SJCRH30 (cell line): ENCODE data around the gene FBP2. TPM values are rescaled to one million over a fixed set of nuclear protein-coding genes. Genes with fewer than 3 reads are reported as not detected.
A peak's percentile ranks its signal among the peaks of the same experiment; 100 is the strongest.
"Not testable (repeated sequence)": the region's sequence is repeated elsewhere in the genome, so short reads cannot be mapped to it uniquely, and the experiment has no call there.

ENCODE experiments used
- DNase-seq, 2 experiments: peaks; one replicate each; pipeline ENCODE4 v3.0.0-alpha.2; 2015 to 2020
- H3K27ac ChIP-seq: fragments of 250-450 bp; sonication (Bioruptor Pico); 2 replicates; pipeline ENCODE4 v1.5.1; 2020; ENCODE audit warnings: mild to moderate bottlenecking, moderate library complexity
- H3K27me3 ChIP-seq: fragments of 250-450 bp; sonication (Bioruptor Pico); 2 replicates; pipeline ENCODE4 v1.5.1; 2020; ENCODE audit warnings: mild to moderate bottlenecking, moderate library complexity
- H3K36me3 ChIP-seq: fragments of 250-450 bp; sonication (Bioruptor Pico); 2 replicates; pipeline ENCODE4 v1.5.1; 2020; ENCODE audit warnings: mild to moderate bottlenecking, moderate library complexity
- H3K4me1 ChIP-seq: fragments of 250-450 bp; sonication (Bioruptor Pico); 2 replicates; pipeline ENCODE4 v1.5.1; 2020; ENCODE audit warnings: mild to moderate bottlenecking, moderate library complexity
- H3K4me3 ChIP-seq: fragments of 250-450 bp; sonication (Bioruptor Pico); 2 replicates; pipeline ENCODE4 v1.5.1; 2020; ENCODE audit warnings: mild to moderate bottlenecking, moderate library complexity
- H3K9me3 ChIP-seq: fragments of 250-450 bp; sonication (Bioruptor Pico); replicated peaks from 2 replicates; pipeline ENCODE4 v1.5.1; 2020; ENCODE audit warnings: mild to moderate bottlenecking, moderate library complexity
- total RNA-seq: library from RNA; depleted of rRNA; stranded (reverse); fragments of >200 nt; shearing (Covaris generic); gene quantifications from 2 replicates; pipeline ENCODE4 v1.2.3, GENCODE V29; 2014

Gene FBP2
- total RNA-seq, 1 experiment from 2014 or later = not detected

DNA sequence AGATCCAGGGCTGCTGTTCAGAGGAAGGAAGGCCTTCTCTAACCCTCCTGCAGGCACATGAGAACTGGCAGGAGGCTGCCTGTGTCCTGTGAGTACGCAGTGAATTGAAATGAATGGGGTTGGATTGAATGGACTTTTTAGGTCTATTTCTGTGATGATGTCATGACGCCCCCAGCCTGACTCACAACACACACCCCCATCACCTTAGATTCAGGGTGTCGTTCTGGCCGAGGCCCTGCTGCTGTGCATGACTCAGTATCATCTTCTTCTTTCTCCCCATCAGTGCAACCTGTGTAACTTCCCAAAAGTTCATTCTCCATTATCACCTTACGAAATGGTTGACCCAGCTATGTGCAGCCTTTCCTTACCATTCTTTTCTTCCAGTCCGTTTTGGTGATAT, 33.4 kb downstream of the FBP2 start:
- Histone ChIP-seq H3K27me3 (no peaks in the 10 kb centered on the region), H3K36me3 (no peaks in the 10 kb centered on the region), H3K9me3 (no peaks in the 10 kb centered on the region; the same call in 1 of the 2 replicates), H3K4me1 (no peaks in the 10 kb centered on the region), H3K27ac (no peak overlapping the region), H3K4me3 (no peak overlapping the region)
- no peak for DNase-seq

DNA sequence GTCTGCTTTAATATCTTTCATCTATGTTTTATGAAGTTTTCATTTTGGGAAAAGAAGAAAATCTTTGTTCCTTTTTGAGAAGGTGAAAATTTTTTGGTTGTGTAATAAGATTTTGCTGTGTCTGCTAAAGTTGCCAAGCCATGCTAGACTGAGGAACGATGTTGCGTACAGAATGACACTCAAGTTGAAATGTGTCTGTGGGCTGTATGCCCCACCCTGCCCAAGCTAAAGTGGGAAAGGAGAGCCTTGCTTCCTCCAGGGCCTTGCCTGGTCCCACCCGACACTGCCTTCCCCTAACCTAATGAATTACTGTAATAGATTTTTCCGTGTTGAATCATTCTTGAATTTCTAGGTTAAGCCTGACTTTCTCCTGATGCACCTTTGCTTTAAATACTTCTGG, 36.2 kb downstream of the FBP2 start:
- Histone ChIP-seq H3K27ac (no peak overlapping the region), H3K27me3 (no peaks in the 10 kb centered on the region), H3K4me3 (no peak overlapping the region), H3K36me3 (no peaks in the 10 kb centered on the region), H3K9me3 (no peaks in the 10 kb centered on the region), H3K4me1 (no peaks in the 10 kb centered on the region)
- DNase-seq = no peak

DNA sequence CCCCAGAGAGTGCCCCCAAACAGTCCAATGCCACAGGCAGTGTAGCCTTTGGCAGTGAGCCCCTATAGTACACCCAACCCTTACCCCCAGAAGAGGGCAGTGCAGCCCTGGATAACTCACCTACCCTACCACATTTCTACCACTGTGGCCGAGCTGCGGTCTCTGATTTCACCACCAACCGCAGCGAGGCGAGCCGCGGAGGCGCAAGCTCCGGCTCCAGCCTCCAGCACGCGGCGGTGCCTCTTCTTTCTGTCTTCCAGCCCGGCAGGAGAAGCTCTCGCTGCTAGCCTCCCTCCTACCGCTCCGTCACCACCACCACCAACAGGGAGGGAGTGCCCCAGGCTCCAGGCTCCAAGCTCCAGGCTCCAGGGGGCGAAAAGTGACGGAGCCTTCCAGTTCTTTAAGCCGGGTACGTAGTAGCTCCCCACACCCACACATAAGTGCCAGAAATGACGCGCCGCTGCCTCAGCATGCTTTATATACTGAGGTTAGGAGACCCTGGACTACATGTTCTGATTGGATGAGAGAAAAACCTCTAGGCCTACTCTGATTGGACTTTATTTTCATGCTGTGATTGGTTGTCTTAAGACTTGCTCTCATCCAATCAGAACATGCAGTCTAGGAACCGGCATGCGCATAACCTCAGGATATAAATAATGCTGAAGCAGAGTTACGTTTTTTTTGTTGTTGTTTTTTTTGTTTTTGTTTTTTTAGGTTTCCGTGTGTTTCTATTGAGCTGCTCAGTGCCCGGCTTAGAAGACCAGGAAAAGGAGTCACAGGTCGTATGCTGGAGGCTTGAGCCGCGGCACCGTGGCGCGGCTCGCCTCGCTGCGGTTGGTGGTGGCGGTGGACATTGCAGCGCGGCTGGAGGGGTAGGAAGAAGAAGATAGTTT, 38.9 kb downstream of the FBP2 start, which contains the start of gene PCAT7:
Gene PCAT7 (plus strand): TSS at position 645 of the 893 bp plus-strand sequence.
- Histone ChIP-seq H3K4me3 (no peak within 1 kb of the TSS), H3K36me3 (no peaks in the 10 kb centered on the region), H3K4me1 (peaks cover 7% of the 10 kb centered on the region; the same call in 1 of the 2 replicates), H3K27ac (no peak within 1 kb of the TSS), H3K27me3 (no peaks in the 10 kb centered on the region), H3K9me3 (peaks cover 3% of the 10 kb centered on the region; the same call in 1 of the 2 replicates)
- peak; percentile 25 to 42 for DNase-seq

DNA sequence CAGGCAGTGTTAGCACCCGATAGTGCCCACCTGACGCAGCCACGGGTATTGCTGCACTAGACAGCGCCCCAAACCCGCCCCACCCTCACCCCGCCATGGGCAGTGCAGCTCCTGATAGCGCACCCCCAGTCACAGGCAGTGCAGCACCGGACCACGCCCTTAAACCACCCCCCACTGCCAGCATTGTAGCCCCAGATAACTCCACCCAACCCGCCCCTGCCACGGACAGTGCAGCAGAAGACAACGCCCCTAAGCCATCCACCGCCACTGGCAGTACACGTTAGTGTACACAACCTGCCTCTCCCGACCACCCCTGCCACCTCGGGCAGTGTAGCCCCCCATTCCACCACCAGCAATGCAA, 39.6 kb downstream of the FBP2 start:
- Histone ChIP-seq H3K36me3 (no peaks in the 10 kb centered on the region), H3K9me3 (peaks cover 3% of the 10 kb centered on the region; the same call in 1 of the 2 replicates), H3K4me1 (peaks cover 10% of the 10 kb centered on the region; the same call in 1 of the 2 replicates), H3K4me3 (no peak overlapping the region), H3K27ac (no peak overlapping the region), H3K27me3 (no peaks in the 10 kb centered on the region)
- no peak for DNase-seq

DNA sequence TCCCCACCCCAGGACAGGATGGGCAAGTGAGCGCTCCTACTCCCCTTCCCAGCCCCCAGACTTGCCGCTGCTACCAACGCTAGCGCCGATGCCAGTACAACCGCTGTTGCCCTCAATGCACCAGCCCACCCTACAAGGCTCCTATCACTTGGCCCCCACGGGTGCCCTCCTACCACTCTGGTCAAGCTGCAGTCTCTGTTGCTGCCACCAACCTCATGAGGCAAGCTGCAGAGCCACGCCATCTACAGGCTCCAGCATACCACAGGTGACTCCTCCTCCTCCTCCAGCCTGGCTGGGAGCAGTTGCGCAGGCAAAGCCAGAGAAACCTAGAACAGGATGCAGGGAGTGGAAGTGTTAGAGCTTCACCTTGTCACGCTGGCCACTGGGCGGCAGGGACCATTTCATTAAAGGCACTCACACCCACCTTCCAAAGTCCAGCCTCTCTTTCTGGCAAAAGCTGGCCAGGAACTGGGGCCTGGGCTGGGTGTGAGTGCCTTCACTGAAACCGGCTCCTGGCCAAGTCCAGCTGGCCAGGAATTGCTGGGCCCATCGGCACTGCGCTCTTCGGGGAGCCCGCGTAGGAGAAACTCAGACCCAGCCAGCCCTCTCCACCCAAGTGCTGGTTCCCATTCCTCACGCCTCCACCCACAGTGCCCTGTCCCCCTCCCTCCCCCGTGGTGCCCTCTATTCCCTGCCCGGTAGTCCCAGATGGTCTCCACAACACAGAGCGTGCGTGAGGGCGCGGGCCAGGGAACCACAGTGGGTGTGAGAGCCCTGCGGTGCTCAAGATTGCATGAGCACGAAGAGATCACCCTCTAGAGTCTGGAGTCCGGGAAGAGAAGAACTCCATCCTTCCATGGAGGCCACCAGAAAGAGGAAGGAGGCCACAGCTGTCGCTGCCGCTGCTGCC, 40.3 kb downstream of the FBP2 start:
- H3K4me1 ChIP-seq = peaks cover 10% of the 10 kb centered on the region; the same call in 1 of the 2 replicates
- no peak for DNase-seq
- peaks cover 3% of the 10 kb centered on the region for H3K9me3 ChIP-seq
- H3K4me3 ChIP-seq = no peak overlapping the region
- H3K27me3 ChIP-seq = no peaks in the 10 kb centered on the region
- no peak overlapping the region for H3K27ac ChIP-seq
- H3K36me3 ChIP-seq = no peaks in the 10 kb centered on the region

DNA sequence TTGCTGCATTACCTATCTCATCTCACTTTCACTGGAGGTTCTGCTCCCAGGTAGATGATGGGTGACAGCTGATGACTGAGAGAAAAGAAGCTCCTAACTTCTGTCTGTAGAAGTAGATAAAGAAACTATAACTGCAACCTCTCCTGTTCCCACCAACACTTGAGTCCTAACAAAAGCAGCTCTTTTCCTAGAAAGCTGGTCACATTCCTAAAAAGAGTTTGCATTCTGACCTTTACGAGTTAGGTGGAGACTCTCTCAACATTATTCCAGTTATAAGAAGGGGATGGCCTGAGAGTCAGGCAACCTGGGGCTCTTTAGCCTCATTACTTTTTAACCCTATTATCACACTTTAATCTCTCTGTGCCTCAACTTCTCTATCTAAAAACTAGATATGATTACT, 47.7 kb downstream of the FBP2 start:
- Histone ChIP-seq H3K9me3 (peaks cover 2% of the 10 kb centered on the region), H3K27me3 (no peaks in the 10 kb centered on the region), H3K27ac (no peak overlapping the region), H3K4me1 (peaks cover 10% of the 10 kb centered on the region; the same call in 1 of the 2 replicates), H3K4me3 (no peak overlapping the region), H3K36me3 (no peaks in the 10 kb centered on the region)
- DNase-seq = no peak

DNA sequence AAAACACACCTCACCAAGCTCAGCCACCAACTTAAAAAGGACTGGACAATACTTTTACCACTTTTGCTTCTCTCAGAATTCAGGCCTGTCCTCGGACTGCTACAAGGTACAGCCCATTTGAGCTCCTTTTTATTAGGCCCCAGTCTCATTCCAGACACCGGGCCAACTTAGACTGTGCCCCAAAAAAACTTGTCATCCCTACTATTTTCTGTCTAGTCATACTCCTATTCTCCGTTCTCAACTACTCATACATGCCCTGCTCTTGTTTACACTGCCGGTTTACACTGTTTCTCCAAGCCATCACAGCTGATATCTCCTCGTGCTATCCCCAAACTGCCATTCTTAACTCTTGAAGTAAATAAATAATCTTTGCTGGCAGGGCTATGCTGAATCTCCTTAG, 49.3 kb downstream of the FBP2 start:
- H3K27me3 ChIP-seq, H3K4me1 ChIP-seq, DNase-seq, H3K9me3 ChIP-seq, H3K36me3 ChIP-seq, H3K4me3 ChIP-seq, H3K27ac ChIP-seq: not testable (repeated sequence)

DNA sequence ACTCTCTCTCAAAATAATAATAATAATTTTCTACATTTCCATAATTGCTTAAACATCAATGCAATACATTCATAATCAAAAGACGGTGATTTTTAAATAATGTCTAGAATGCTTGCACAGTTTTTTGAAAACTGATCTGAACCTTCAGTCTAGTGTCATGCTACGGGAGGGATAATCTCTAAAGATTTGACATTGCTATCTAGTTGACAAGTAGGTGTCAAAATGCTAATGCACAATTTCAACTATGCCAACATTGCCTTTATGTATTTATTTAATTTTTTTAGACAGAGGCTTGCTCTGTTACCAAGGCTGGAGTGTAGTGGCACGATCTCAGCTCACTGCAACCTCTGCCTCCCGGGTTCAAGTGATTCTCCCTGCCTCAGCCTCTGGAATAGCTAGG, 54.7 kb downstream of the FBP2 start:
- H3K27me3 ChIP-seq = 0 out of 2 replicates have a peak, but pooled peaks cover 3% of the 10 kb centered on the region
- H3K27ac ChIP-seq = no peak overlapping the region

DNA sequence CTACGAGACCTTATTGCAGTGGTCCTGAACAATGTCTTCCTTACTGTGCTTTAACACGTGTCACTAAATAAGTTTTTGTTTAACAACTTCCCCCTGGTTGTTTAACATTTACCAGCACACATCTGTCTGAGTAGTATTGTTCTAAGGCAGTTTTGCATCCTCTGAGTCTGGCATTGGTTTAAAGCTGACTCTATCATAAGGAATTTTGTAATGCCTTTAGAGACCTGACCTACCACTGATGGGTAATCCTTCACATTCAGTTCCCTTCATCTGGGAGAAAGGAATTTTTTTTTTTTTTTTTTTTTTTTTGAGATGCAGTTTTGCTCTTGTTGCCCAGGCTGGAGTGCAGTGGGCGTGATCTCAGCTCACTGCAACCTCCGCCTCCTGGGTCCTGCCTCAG, 58.7 kb downstream of the FBP2 start:
- Histone ChIP-seq H3K36me3 (no peaks in the 10 kb centered on the region), H3K9me3 (no peaks in the 10 kb centered on the region), H3K4me3 (no peak overlapping the region), H3K4me1 (no peaks in the 10 kb centered on the region), H3K27me3 (no peaks in the 10 kb centered on the region), H3K27ac (no peak overlapping the region)
- DNase-seq = no peak

More for the DNA sequence above, 54.7 kb downstream of the FBP2 start:
- Histone ChIP-seq H3K9me3 (no peaks in the 10 kb centered on the region), H3K4me1 (no peaks in the 10 kb centered on the region), H3K4me3 (no peak overlapping the region), H3K36me3 (no peaks in the 10 kb centered on the region)
- no peak for DNase-seq

DNA sequence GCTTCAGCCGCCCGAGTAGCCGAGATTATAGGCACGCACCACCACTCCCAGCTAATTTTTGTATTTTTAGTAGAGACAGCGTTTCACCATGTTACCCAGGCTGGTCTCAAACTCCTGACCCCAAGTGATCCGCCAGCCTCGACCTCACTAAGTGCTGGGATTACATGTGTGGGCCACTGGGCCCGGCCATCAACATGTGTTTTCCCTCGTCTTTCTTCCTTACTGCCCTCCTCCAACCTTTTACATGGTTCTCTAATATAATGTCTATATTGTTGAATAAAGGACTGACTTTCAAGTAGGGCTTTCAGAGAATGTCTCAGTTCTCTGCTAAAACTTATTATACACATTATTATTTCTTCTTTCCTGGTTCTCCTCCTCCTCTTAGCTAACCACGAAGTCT, 60.0 kb downstream of the FBP2 start:
- H3K36me3 ChIP-seq = no peaks in the 10 kb centered on the region
- H3K4me3 ChIP-seq = no peak overlapping the region
- H3K27me3 ChIP-seq = no peaks in the 10 kb centered on the region
- no peaks in the 10 kb centered on the region for H3K4me1 ChIP-seq
- no peaks in the 10 kb centered on the region for H3K9me3 ChIP-seq
- no peak overlapping the region for H3K27ac ChIP-seq
- no peak for DNase-seq

DNA sequence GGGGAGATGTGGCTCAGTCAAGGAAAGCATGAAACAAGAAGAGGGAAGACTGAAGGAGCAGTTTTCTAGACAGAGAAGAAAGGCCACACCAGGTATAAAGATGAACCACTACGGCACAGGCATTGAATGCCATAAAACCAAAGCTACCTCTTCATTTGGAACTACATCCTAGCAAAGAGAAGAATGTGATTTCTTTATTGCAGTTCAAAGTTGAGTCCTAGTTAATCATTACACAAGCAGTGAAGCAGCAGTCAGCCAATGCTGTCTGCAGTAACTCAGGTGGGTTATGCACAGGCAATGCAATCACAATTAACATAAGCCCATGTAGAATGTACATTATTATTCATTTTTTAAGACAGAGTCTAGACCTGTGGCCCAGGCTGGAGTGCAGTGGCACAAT, 60.5 kb downstream of the FBP2 start:
- Histone ChIP-seq H3K9me3 (no peaks in the 10 kb centered on the region), H3K36me3 (no peaks in the 10 kb centered on the region), H3K27ac (no peak overlapping the region), H3K4me3 (no peak overlapping the region), H3K4me1 (no peaks in the 10 kb centered on the region), H3K27me3 (no peaks in the 10 kb centered on the region)
- no peak for DNase-seq

DNA sequence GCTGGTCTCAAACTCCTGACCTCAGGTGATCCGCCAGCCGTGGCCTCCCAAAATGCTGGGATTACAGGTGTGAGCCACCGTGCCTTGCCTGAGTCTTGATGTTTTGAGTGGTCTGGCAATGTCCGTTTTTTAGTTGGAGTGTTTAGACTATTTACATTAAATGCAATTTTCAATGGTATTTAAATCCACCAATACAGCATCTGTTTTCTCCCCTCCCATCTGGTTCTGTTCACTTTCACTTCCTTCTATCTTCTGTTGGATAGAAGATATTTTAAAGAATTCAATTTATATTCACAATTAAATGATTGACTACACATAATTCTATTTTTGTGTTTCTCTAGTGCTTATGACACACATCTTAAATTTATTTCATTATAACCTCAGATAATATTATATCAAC, 64.7 kb downstream of the FBP2 start:
- Histone ChIP-seq H3K36me3 (no peaks in the 10 kb centered on the region), H3K27me3 (no peaks in the 10 kb centered on the region), H3K4me3 (no peak overlapping the region), H3K4me1 (no peaks in the 10 kb centered on the region), H3K9me3 (no peaks in the 10 kb centered on the region), H3K27ac (no peak overlapping the region)
- no peak for DNase-seq

DNA sequence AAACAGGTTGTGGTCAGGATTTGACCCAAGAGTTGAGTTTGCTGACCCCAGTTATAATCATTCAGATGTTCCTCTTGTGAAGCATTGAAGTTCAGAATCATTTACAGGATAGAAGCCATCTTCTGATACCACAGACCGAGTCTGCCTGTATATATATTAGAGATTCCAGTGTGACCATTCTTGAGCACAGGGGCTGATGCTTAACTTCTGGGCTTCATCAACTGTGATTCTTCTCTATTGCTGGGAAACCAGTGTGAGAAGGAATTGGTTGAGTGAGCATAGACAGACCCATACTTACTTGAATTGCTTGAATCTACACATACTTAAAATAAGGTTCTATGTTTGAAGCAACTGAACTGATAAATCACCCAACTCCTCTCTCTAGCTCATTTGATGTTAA, 66.7 kb downstream of the FBP2 start:
- Histone ChIP-seq H3K4me1 (no peaks in the 10 kb centered on the region), H3K9me3 (no peaks in the 10 kb centered on the region), H3K4me3 (no peak overlapping the region), H3K27me3 (no peaks in the 10 kb centered on the region), H3K27ac (no peak overlapping the region), H3K36me3 (no peaks in the 10 kb centered on the region)
- no peak for DNase-seq

DNA sequence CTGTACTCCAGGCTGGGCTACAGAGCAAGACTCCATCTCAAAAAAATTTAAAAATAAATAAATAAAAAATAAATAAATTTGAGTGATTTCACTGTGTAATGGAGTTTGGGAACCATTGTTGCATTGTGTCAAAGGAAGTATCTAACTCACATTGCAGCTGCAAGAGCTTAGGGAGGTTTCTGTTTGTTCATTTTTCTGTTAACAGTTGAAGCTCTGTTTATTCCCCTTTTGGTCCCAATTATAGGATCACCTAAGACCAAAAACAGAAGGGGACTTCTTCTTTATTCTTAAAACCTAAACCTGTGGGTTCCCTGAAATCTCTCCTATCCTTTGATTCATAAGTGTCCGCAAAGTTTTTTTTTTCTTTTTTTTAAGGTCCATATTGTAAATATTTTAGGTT, 67.4 kb downstream of the FBP2 start:
- Histone ChIP-seq H3K36me3 (no peaks in the 10 kb centered on the region), H3K27ac (no peak overlapping the region), H3K4me1 (no peaks in the 10 kb centered on the region), H3K27me3 (no peaks in the 10 kb centered on the region), H3K9me3 (no peaks in the 10 kb centered on the region), H3K4me3 (no peak overlapping the region)
- no peak for DNase-seq

DNA sequence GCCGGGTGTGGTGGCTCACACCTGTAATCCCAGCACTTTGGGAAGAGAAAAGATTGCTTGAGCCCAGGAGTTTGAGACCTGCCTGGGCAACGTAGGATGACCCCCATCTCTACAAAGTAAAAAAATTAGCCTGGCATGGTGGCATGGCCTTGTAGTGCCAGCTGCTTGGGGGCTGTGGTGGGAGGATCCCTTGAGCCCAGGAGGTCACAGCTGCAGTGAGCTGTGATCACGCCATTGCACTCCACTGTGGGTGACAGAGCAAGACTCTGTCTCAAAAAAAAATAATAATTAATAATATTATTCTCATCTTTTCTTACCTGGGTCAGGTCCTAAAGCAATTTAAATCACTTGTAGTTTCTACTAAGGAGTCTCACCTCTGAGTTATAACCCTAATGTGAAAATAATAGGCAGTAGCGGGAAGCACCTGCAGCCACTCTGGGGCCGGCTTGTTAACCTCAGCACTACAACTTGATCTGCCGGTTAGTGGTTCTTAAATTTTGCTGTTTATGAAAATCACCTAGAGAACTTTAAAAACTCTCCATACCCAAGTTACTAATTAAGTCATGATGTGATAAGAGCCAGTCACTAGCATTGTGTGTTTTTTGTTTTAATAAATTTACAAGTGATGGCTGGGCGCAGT, 68.1 kb downstream of the FBP2 start:
- no peaks in the 10 kb centered on the region for H3K27me3 ChIP-seq
- no peak overlapping the region for H3K4me3 ChIP-seq
- H3K27ac ChIP-seq = no peak overlapping the region
- H3K4me1 ChIP-seq = no peaks in the 10 kb centered on the region
- no peak for DNase-seq
- no peaks in the 10 kb centered on the region for H3K36me3 ChIP-seq
- H3K9me3 ChIP-seq = no peaks in the 10 kb centered on the region
